Uterus (tissue), 2 donors: Measurements from ENCODE around the gene TEKT3.
A peak's percentile ranks its signal among the peaks of the same experiment; 100 is the strongest.

Experiments
- POLR2A ChIP-seq, 2 donors: fragments of 450-650 bp; IDR thresholded peaks; one replicate each; pipeline ENCODE4 v1.6.1; 2016; ENCODE audit warnings: antibody characterized with exemption in 2 of 2, mild to moderate bottlenecking in 1 of 2, moderate library complexity in 1 of 2
- TF ChIP-seq, protein P1 (sequence below), 4 experiments: fragments of 200-600 bp in 2 of 4; fragments of 450-650 bp in 2 of 4; sonication (generic) in 2 of 4; IDR thresholded peaks; one replicate each; pipeline ENCODE4 v1.5.1; 2016 to 2019; ENCODE audit warnings: antibody characterized with exemption in 4 of 4, mild to moderate bottlenecking in 2 of 4, moderate library complexity in 1 of 4

DNA sequence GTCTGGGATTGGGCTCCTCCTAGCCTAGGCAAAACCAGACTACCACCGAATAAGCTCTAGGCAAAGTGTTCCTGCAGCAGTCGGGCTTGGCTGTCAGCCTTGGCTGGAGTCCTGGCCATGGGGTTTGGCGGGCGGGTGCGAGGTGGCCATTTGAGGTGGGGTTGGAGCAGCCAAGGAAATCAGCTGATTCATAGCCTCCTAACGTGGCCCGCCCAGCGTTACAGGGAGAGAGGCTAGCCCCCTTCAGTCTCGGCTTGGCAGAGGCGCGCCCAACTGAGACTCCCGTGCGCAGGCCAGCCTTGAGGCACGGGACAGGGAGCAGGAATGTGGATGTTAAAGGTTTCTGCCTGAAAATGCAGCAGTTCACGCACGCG is 78.2 kb downstream of the TEKT3 start:
- TF ChIP-seq, protein P1, sequence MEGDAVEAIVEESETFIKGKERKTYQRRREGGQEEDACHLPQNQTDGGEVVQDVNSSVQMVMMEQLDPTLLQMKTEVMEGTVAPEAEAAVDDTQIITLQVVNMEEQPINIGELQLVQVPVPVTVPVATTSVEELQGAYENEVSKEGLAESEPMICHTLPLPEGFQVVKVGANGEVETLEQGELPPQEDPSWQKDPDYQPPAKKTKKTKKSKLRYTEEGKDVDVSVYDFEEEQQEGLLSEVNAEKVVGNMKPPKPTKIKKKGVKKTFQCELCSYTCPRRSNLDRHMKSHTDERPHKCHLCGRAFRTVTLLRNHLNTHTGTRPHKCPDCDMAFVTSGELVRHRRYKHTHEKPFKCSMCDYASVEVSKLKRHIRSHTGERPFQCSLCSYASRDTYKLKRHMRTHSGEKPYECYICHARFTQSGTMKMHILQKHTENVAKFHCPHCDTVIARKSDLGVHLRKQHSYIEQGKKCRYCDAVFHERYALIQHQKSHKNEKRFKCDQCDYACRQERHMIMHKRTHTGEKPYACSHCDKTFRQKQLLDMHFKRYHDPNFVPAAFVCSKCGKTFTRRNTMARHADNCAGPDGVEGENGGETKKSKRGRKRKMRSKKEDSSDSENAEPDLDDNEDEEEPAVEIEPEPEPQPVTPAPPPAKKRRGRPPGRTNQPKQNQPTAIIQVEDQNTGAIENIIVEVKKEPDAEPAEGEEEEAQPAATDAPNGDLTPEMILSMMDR (IDR thresholded peaks at IDR 0.05) = no peak
- TF ChIP-seq POLR2A (IDR thresholded peaks at IDR 0.05) = peak; percentile 21 to 33
